Psoas muscle (tissue), 8 donors: Measurements from ENCODE around the gene NEDD4. TPM values are rescaled to one million over a fixed set of nuclear protein-coding genes. Genes with fewer than 3 reads are reported as not detected.

Experiments
- ATAC-seq, 4 donors: fragments of 200-7000 bp; cut with Tn5 transposase; one replicate each; pipeline ENCODE4 v1.9.1; 2020; ENCODE audit warnings: moderate library complexity in 3 of 4, mild to moderate bottlenecking in 2 of 4
- DNase-seq, 2 donors: peaks; one replicate each; pipeline ENCODE4 v3.0.0-alpha.2; 2020
- H3K27ac ChIP-seq: fragments of 200-600 bp; one replicate; pipeline ENCODE4 v1.8.0; 2022
- H3K27me3 ChIP-seq, 3 donors: fragments of 200-600 bp in 1 of 3; one replicate each; pipeline versions ENCODE4 v1.6.1 to v1.8.0; 2013 to 2022; ENCODE audit warnings: low read length in 2 of 3, mild to moderate bottlenecking in 2 of 3, moderate library complexity in 1 of 3; ENCODE audit not compliant: insufficient read depth in 3 of 3
- H3K36me3 ChIP-seq, 2 donors: fragments of 200-600 bp in 1 of 2; one replicate each; pipeline versions ENCODE4 v1.6.1 to v1.8.0; 2013 to 2022; ENCODE audit warnings: low read depth in 1 of 2, mild to moderate bottlenecking in 1 of 2, moderate library complexity in 1 of 2; ENCODE audit not compliant: insufficient read depth in 1 of 2
- H3K4me1 ChIP-seq: fragments of 200-600 bp; one replicate; pipeline ENCODE4 v1.8.0; 2022
- H3K4me3 ChIP-seq: fragments of 200-600 bp; one replicate; pipeline ENCODE4 v1.8.0; 2022; ENCODE audit warnings: mild to moderate bottlenecking
- H3K9me3 ChIP-seq: fragments of 200-600 bp; one replicate; pipeline ENCODE4 v1.8.0; 2022
- CTCF ChIP-seq: fragments of 200-600 bp; IDR thresholded peaks from one replicate; pipeline ENCODE4 v1.8.0; 2022; ENCODE audit warnings: antibody characterized with exemption
- WGBS, 3 donors: extraction: QIAGEN DNeasy Blood & Tissue Kit; methylation state at CpG; one replicate each; pipeline versions ENCODE4 v1.1.6 to v1.1.7; 2013; 5-methylcytosine and 5-hydroxymethylcytosine counted together
- intact Hi-C, 2 donors: fragments of 100-400 bp; cut with DNase I; formaldehyde crosslinking; loops; one replicate each; pipeline versions ENCODE4 v1.11.0 to v1.14.2; 2022
- polyA plus RNA-seq, 3 donors: library from polyadenylated mRNA; stranded (reverse); fragments of 200-250 nt; gene quantifications; one replicate each; pipeline ENCODE4 v1.2.3, GENCODE V29; 2013
- total RNA-seq, 4 donors: library from RNA; stranded (reverse); fragmentation: NEBNext Ultra II Directional in 2 of 4; extraction: Animal tissue kit (Norgen Biotek cat#: 25700) in 2 of 4; gene quantifications; one replicate each; pipeline versions ENCODE4 v1.2.1 to v1.2.4, GENCODE V29; 2021 to 2023
- donor health status: healthy with polysubstance abuse.
- donor health status: DM: no; HTN: no; CAD: no; lungs with moderate emphysema.
- donor health status: Bipolar disorder and iron deficiency.
- donor health status: healthy.
- donor health status: DM: yes; HTN: yes; CAD: no.
- donor health status: DM: no; HTN: no; CAD: no.
- donor health status: DM: no; HTN: no; CAD: no.
- donor health status: DM: yes; HTN: yes; CAD: no.

NEDD4 gene
- total and polyA plus RNA-seq, 7 donors = 36.2 to 145 (median 94.5) TPM

DNA sequence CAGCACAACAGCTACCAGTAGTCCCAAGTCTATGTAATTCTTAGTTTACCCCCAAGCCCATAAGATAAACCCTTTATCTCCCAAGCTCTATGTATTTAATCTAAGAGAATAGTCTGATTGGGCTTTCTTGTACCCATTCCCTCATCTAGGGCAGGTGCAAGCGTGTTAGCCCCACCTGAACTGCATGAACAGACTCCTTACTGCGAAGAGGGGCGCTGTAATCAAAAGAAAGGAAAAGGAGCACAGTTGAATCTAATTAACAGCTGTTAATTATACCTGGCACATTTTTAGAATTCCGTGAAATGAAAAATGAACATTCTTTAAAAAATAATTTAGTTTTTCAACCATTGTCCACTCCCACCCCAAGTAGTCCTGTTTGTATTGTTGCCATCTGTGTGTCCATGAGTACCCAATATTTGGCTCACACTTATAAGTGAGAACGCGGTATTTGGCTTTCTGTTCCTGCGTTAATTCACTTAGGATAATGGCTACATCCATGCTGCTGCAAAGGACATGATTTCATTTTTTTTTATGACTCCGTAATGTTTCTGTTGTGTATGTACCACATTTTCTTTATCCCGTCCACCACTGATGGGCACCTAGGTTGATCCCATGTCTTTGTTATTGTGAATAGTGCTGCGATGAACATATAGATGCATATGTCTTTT lies 26.5 kb upstream of the NEDD4 start:
- H3K36me3 ChIP-seq = no peaks in the 10 kb centered on the region
- WGBS, 3 donors = 93 to 94% (median 94%) methylated on average over 10 of the region's 10 CpGs
- TF ChIP-seq CTCF = no peak
- H3K4me3 ChIP-seq = no peak overlapping the region
- no peak overlapping the region for H3K27ac ChIP-seq
- H3K27me3 ChIP-seq = no peaks in the 10 kb centered on the region
- H3K9me3 ChIP-seq = no peaks in the 10 kb centered on the region
- intact Hi-C loops = no loop called here
- ATAC-seq (no peak), DNase-seq (no peak)
- no peaks in the 10 kb centered on the region for H3K4me1 ChIP-seq

DNA sequence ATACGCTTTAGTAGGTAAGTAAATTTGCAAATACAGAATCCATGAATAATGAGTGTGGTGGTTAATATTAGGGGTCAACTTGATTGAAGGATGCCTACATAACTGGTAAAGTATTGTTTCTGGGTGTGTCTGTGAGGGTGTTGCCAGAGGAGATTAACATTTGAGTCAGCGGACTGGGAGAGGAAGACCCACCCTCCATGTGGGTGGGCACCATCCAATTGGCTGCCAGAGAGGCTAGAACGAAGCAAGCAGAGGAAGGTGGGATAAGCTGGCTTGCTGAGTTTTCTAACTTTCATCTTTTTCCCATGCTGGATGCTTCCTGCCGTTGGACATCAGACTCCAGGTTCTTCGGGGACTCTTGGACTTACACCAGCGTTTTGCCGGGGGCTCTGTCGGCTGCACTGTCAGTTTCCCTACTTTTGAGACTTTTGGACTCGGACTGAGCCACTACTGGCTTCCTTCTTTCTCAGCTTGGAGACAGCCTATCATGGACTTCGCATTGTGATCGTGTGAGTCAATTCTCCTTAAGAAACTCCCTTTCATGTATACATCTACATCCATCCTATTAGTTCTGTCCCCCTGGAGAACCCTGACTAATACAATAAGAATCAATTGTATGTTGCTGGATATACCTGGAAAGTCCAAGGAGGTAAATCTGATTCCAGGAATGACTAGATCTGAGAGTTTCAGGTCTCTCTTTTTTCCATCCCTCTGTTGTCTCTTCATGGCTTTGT lies 25.8 kb upstream of the NEDD4 start:
- Histone ChIP-seq H3K36me3 (no peaks in the 10 kb centered on the region), H3K27me3 (no peaks in the 10 kb centered on the region), H3K27ac (no peak overlapping the region), H3K4me3 (no peak overlapping the region), H3K4me1 (no peaks in the 10 kb centered on the region), H3K9me3 (peaks cover under 1% of the 10 kb centered on the region)
- ATAC-seq (no peak), DNase-seq (no peak)
- intact Hi-C loops = no loop called here
- no peak for TF ChIP-seq CTCF
- WGBS, 3 donors = 80 to 83% (median 81%) methylated on average over 11 of the region's 11 CpGs

GRCh38 chr15:56017920-56018319 lies 24.5 kb upstream of the NEDD4 start:
- WGBS, 3 donors = 50 to 63% (median 59%) methylated on average over 1 of the region's 1 CpG
- ATAC-seq = no peak
- no peak for TF ChIP-seq CTCF

GRCh38 chr15:56017511-56017910 lies 24.1 kb upstream of the NEDD4 start:
- Histone ChIP-seq H3K9me3 (peaks cover 3% of the 10 kb centered on the region), H3K4me3 (no peak overlapping the region), H3K27ac (no peak overlapping the region), H3K36me3 (no peaks in the 10 kb centered on the region), H3K27me3 (no peaks in the 10 kb centered on the region), H3K4me1 (no peaks in the 10 kb centered on the region)
- TF ChIP-seq CTCF = no peak
- DNase-seq (no peak), ATAC-seq (no peak)
- intact Hi-C loops = no loop called here
- 87 to 90% (median 89%) methylated on average over 5 of the region's 5 CpGs for WGBS, 3 donors

More at GRCh38 chr15:56017920-56018319, 24.5 kb upstream of the NEDD4 start:
- H3K36me3 ChIP-seq = no peaks in the 10 kb centered on the region
- intact Hi-C loops = no loop called here
- H3K27ac ChIP-seq = no peak overlapping the region
- H3K9me3 ChIP-seq = peaks cover 3% of the 10 kb centered on the region
- no peaks in the 10 kb centered on the region for H3K27me3 ChIP-seq
- DNase-seq = no peak
- H3K4me3 ChIP-seq = no peak overlapping the region
- H3K4me1 ChIP-seq = no peaks in the 10 kb centered on the region
